ENCODE measurements around the gene VSTM4.

VSTM4 gene

DNA sequence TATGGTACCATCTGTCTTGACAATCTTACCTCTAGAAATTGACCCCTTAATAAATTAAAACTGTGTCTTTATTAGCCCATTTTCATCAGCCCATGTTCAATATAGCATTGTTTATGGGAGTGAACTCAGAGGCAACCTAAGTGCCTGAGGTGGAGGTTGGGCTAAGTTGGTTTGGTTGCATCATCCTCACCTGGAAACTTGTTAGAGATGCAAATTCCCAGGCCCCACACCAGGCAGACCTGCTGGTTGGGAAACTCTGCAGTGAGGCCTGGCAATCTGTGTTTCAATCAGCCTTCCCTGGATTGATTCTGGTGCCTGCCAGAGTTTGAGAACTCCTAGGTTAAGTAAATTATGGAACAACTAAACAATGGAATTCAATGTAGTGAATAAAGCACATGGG, 27.9 kb upstream of the VSTM4 start:
- DNase-seq (ENCODE audit: low read depth in 1 of 2, low spot score in 1 of 2), result no peak

DNA sequence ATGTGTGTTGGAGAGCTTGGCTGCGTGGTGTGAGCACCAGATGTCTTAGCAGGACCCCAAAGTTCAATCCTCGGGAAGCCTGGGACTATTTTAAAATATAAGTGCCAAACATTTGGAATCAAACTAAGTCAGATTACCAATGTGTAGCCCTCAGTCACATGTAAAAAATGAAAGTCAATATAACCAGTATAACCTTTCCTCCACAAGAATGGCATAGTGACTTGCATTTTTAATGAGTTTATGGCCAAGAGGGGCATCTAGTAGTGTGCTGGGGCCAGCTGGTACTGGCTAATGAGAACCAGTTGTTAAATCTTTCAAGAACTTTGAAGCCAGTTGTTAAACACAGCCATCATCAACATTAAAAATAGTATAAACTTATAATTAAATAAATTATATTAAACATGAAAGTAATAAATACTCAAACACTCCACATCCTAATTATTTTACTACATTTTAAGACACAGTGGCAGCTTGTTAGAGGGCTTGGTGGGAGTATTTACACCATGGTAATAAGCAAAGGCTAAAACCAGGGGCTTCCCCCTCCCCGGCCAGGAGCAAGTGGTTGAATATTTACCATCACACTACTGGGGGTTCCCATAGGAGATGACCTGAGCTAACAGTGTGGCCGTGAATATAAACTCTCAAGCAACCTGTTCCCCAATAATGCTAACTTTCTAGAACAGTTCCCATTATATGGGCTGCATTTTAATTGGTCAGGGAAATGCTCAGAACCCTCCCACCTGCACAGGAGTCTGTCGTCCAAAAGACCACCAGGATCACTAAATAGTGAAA, 26.4 kb upstream of the VSTM4 start:
- no peak for DNase-seq (ENCODE audit: low read depth in 1 of 2, low spot score in 1 of 2)

DNA sequence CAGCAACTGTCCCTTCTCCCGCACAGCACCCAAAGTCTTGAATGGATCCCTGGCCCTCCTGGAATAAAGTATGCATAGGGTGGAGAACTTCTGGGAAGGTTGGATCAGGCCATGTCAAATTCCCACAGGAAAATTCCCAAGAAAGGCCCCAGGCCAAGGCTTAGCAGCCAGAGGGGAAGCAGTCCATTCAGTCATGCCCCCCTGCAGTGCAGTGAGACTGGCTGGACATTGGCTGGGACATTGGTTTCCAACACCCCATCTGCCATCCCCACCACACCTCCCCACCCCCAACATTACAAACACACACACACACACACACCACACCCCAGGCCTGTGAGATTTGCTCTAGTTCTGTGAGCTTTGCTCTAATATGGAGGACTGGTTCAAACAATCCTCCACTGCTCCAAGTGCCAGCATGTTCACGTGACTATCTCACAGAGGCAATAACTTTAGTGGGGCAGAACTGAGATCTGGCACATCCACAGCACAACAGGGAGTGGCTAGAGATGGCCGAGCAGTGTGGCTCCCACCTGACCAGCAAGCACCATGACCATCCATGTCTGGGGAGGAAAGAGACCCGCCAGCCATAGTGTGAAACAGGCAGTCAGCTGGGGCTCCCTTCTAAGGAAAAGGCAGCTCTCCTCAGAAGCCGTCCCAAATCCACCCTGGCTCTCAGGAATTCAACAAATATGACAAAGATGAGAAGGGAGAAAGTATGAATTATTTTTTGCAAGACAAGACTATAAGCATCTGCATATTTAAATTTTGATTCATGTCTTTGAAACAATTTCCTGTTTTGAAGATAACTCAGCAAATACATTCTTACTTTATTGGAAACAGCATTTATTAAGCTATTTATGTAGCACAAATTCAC, 25.2 kb upstream of the VSTM4 start:
- no peak for DNase-seq (ENCODE audit: low read depth in 1 of 2, low spot score in 1 of 2)

DNA sequence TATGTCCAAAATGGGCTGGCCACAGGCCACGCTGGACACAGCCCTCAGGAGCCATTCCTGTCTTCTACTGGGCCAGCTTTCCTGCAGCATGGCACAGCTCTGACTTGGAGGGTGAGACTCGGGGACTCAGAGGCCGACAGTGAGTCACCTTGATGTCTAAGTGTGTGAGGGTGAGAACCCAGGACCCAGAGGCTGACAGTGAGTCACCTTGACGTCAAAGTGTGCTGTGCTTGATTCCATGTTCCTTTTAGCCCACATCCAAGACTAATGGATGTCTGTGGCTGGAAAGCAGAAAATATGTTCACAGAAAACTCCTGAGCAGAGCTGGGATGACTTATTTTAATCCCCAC, 24.5 kb upstream of the VSTM4 start:
- DNase-seq (ENCODE audit: low read depth in 1 of 2, low spot score in 1 of 2), result no peak

DNA sequence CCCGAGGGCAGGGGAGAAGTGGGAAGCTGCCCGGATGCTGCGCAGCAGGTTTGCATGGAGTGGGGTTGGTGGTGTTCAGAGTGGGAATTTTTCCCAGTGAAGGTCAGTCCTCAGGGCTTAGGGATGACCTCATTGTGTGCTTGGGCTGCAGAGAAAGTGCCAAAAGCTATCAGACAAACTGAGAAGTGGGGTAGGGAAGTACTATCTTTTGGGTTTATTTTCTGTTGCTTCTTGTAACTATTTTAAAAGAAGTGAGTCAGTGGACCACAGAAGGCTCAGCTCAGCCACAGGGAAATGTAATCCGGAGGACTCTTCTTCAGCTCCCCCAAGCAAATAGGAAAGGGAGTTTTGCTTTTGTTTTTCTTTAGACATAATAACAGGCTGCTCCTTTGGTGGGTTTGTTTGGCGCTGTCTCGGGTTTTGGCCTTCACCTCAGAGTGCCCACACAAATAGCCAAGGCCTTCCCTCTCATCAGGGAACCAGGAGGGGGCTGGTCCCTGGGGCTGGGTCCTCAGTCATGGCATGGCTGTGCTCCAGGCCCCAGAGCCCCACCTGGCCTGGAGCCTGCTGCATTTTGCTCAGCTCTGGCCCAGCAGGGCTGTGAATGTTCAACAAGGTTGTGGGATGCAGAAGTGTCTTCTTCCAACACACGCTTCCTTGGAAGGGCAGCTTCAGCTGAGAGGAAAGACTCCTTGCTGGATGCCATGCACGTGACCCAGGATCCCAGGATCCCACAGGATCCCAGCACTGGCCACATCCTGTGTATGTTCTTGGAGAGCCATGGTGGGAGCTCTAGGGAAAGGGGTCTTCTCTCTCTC, 23.9 kb upstream of the VSTM4 start:
- no peak for DNase-seq (ENCODE audit: low read depth in 1 of 2, low spot score in 1 of 2)

DNA sequence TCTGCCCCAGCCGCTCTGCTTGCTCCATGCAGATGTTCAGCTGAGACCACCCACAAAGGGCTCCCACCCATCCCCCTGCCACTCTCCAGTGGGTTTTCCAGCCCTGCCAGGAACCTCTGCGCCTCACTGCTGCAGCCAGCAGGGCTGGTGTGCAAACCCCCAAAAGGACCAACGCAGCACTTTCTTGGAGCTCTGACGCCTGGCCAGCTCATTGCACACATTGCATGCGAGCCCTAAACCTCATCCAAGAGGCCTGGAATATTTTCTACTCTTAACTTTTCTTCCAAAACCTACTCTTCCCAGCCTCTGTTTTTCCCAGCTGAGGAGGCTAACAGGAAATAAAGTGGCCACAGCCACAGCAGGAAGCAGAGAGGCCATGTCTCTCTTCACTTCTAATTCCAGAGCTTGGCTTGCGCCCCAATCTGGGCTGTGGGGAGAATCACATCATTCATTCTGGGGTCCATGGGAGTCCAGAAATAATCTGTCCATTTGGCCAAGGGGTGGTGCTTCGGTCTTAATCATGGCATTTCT, 23.1 kb upstream of the VSTM4 start:
- no peak for DNase-seq (ENCODE audit: low read depth in 1 of 2, low spot score in 1 of 2)

DNA sequence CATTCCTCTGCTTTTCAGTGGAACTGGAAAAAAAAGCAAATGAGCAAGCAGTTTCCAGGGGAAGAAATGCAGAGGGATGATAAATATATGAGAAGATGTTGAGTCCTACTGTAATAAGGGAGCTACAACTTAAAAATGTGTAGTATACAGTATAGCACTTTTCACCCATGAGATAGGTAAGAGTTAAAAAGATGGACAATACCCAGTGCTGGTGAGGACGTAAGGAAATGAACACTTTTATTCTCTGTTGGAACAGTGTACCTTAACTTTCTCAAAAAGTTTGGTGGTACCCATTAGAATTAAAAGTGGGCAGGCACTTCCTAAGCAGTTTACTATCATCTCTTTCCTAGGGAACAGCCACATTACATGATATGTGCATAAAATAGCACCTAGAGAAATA, 21.2 kb upstream of the VSTM4 start:
- DNase-seq (ENCODE audit: low read depth in 1 of 2, low spot score in 1 of 2), result no peak

DNA sequence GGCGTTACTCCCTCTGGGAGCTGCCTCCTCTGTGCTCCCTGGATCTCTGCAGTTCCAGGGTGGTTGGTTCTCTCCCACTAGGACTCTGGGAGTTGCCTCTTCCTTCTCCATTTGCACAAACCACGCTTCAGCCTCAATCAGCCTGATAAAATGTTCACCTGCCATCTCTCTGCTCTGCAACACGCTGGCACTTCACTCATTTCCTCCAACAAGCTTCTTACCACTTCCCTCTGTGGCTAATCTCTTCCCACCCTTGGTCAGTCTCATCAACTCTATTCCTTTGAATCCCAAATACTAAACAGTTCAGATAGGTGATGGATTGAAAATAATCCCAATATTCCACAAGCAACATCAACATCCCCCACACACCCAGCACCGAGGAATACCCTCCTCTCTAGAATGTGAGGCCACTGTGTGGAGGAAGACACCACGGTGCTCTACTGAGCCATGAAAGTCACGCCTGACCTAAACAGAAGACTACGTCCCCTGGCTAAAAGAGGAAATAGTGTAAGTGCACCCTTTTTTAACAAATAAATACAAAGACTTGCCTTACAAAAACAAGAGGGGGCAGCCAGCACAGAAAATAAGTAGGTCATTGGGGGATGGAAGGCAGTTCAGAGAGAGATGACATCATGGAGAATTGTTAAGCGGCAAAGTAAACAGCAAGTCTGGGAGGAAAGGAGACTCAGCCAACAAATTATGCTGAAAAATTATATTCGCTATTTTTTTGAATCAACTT, 20.4 kb upstream of the VSTM4 start:
- DNase-seq (ENCODE audit: low read depth in 1 of 2, low spot score in 1 of 2), result no peak

DNA sequence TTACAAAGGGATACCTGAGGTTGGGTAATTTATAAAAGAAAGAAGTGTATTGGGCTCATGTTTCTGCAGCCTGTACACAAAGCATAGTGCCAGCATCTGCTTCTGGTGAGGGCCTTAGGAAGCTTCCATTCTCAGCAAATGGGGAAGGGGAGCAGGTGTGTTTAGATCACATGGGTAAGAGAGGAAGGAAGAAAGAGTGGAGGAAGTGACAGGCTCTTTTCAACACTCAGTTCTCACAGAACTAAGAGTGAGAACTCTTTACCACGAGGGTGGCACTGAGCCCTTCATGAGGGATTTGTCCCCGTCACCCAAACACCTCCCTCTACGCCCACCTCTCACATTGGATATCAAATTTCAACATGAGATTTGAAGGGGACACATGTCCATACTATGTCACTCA, 19.0 kb upstream of the VSTM4 start:
- DNase-seq (ENCODE audit: low read depth in 1 of 2, low spot score in 1 of 2), result no peak

DNA sequence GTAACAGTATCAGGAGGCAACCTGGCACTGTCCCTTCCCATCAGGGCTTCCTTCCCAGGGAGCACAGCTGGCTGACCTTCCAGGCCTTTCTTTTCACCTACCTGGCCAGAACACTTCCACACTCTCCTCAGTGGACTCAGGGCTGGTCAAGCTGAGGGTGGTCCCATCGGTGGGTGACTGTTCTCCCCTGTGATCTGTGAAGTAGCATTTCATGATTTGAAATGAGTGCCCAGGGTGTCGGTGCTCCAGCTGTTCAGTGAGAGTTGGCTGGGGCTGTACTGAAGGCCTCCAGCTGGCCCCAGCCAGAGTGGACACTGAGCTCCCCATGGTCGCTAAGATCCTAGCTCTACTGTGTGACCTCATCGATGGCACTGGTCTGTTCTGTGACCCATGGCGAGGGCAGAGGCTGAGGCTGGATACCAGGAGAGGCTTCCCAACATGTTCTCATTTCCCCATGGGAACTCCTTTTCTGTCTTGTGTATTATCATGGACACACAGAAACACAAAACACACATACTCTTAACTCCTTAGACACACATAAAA, 18.5 kb upstream of the VSTM4 start, which contains the start of gene FAM170B:
Gene FAM170B, minus strand, starts transcription at position 316 of the 543 bp plus-strand sequence. Its CDS starts 103 bp downstream, at position 213.
- DNase-seq (ENCODE audit: low read depth in 1 of 2, low spot score in 1 of 2), result no peak

DNA sequence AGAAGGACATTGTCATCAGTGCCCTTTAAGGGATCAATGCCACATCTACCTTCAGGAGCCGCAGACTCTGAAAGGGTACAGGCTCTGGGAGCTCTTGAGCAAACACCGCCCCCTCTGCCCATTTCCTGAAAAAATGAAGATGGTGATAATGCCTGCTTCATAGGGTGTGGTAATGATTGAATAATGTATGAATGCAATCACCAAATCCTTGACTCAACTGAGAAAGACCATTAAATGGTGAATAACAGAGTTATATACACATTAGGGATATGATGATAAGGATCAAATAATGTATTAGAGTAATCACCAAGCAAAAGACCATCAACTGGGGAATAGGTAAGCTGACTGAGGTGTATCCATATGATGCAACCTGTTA, 17.0 kb upstream of the VSTM4 start:
- DNase-seq (ENCODE audit: low read depth in 1 of 2, low spot score in 1 of 2), result no peak

DNA sequence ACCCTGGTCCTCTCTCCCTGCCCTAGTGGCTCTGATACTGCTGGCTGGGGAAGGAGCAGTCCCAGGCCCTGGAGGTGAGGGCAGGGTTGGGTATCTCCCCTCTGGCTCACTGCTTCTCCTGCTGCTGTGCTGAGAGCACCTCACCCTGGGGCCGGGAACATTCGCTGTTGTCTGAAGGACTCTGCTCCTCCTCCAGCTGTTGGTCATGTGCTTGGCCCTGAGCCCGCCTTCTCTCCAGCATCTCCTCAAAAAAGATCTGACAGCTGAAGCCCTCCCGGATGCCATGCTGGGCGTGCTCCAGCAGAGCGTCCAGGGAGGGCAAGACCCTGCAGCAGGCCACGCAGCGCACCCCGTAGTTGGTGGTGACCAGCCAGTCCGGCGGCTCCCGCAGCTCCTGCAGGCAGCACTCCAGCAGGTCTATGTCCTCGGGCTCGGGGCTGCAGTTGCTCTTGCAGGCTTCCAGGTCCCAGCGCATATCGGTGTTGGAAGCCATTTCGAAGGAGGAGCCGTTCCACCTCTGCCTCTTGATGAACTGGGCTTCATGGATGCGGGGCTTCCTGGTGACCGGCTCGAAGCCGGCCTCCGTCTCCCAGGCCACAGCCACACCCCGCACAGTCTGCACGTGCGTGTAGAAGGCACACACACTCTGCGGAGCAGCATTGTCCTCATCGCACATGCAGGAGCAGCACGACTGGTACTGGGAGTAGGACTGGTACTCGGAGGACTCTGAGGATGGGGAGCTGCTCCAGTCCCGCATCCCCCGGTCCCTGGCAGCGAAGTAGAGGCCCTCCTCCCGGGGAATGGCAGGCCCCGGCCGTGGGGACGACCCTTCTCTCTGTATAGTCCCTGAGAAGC, 16.4 kb upstream of the VSTM4 start:
- no peak for DNase-seq (ENCODE audit: low read depth in 1 of 2, low spot score in 1 of 2)

DNA sequence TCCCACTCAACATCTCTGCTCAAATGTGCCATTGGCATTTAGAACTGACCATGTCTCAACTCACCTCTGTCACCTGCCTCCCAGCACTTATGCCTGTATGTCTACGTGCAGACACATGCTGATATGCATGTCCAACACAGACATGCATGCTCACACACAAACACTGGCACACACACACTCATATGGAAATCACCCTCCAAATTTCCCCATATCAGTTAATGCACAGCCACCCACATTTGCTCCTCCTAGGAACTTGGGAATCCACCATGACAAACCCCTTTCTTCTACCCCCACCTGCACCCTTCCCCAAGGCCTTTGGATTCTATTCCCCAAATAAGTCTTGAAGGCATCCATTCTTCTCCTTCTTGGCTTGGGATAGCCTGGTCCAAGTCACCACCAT, 14.1 kb upstream of the VSTM4 start:
- DNase-seq (ENCODE audit: low read depth in 1 of 2, low spot score in 1 of 2), result no peak

DNA sequence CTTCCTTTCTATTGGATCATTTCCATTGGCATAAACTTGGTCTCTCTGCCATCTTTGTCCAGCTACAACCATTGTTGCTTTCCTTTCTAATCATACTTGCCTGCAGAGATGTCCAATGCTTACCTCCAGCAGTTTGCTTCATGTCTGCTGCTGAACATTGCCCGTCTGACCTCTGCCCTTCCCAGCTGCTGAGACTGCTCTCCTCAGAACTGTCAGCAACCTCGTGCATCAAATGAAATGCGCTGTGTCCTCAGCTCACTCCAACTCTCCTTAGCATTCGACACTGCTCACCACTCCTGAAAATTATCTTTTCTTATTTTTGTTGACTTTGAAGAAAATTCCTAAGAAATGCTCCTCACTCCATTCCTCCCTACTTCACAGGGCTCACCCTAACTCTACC, 13.5 kb upstream of the VSTM4 start:
- no peak for DNase-seq (ENCODE audit: low read depth in 1 of 2, low spot score in 1 of 2)

DNA sequence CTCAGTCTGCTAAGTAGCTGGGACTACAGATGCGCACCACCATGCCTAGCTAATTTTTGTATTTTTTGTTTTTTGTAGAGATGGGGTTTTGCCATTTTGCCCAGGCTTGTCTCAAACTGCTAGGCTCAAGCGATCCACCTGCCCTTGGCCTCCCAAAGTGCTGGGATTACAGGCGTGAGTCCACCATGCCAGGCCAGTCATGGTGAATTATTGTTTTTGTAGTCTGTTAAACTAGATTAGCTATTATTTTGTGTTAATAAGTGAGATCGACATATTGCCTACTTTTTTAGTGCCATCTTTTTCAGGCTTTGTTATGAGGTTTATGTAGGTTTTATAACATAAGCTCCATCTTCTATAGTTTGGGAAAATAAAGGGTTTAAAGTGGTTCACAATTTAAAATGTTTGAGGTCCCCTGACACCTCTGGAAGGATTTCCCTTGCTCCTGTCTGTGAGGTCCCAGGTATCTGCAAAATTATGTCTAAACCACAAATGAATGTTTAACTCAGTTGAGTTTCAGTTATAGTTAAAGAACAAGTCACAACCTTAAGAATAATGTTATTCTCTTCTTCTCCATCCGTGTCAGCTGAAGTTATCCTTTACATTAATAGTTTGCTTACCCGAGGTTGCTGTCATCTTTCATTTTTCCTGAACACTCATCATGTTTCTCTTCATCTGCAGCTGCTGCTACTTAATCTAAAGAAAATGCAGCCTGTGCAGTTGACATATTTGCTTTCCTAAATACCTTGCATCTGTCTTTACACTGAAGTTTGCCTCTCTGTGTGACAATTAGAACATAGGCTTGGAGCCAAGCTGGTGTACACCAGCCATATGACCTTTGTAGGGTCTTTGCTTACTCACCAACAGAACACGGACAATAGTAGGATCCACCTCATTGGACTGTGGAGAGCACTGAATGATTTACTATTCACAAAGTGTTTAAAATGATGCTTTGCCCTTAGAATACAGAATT, 8.9 kb upstream of the VSTM4 start:
- DNase-seq (ENCODE audit: low read depth in 1 of 2, low spot score in 1 of 2), result no peak

DNA sequence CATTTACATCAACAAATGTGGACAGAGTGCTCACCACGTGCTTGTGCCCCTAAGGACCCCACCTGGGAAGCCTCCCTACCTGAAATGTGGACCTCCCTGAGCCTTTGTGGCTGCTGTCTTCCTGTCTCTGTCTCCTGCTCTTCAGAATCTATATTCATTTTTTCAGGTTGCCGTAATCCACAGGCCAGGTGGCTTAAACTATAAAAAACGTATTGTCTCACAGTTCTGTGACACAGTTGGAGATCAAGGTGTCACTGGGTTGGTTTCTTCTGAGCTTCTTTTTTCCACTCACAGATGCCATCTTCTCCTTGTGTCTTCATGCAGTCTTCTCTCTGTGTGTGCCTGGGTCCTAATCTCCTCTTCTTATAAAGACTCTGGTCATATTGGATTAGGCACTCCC, 5.6 kb upstream of the VSTM4 start:
- no peak for DNase-seq (ENCODE audit: low read depth in 1 of 2, low spot score in 1 of 2)

DNA sequence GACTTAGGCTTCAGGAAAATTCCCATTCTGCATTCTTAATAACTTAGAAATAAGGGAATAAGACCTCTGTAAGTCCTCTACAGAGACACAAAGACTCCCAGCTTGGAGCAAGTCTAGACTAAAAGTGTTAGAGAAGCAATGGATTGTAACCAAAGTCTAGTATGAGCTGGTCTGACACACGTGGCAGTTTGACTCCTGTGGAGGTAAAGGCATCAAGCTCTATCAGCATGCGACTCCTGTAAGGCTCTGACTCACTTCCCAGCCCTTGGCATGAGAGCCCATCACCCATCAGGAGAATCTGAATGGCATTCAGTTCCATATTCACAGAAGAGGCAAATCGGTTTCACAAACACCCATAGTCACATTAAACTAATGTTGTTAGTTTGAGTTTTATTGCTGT, 4.4 kb upstream of the VSTM4 start:
- DNase-seq (ENCODE audit: low read depth in 1 of 2, low spot score in 1 of 2), result no peak

DNA sequence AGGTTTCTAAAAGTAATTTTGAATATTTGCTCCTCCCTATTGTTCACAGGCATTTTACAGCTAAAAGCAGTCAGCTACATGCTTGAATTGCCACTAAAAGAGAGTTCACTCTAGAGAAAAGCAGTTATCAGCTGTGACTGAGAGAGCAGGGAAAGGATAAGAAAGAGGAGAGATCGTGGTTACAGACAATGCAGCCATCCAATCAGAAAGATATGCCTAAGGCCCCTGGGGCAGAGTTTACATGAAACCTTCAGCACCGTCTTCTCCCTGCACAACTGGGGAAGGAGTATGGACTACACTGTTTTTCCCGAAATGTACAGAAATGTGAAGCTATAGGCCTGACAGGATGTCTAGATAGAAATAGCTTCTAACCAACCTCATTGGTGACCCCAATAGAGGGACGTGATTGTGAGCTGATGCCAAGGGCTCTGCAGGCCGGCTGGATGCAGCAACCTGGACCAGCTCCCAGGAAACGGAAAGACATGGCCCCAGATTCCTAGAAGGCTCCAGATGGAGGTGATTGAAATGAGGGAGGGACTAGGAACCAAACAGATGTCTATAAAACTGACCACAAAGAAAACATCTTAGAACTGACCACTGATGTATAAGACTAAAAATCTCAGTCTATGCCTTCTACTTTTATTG, 3.2 kb upstream of the VSTM4 start:
- no peak for DNase-seq (ENCODE audit: low read depth in 1 of 2, low spot score in 1 of 2)

Measured in activated CD4-positive, alpha-beta T cell treated with anti-CD3 and anti-CD28 coated beads, Interleukin-2, amount 50 U/mL, for 24 hours (primary cell).